GM19455 (cell line): Measurements from ENCODE around the gene USP32.

Experiments used
- ATAC-seq: cut with Tn5 transposase; IDR thresholded peaks from one replicate; pipeline ENCODE4 v1.9.1; 2021; ENCODE audit not compliant: unreplicated experiment

Gene USP32

GRCh38 chr17:60303406-60304099 is 88.4 kb downstream of the USP32 start:
- no peak for ATAC-seq

- no peak for ATAC-seq
Measured at GRCh38 chr17:60301649-60302048, 90.3 kb downstream of the USP32 start.

GRCh38 chr17:60300949-60301348 is 91.0 kb downstream of the USP32 start:
- ATAC-seq: no peak

- no peak for ATAC-seq
Measured at GRCh38 chr17:60300011-60300410, 91.9 kb downstream of the USP32 start.

- no peak for ATAC-seq
Measured at GRCh38 chr17:60297760-60298401, 94.1 kb downstream of the USP32 start.

GRCh38 chr17:60296177-60296576 is 95.8 kb downstream of the USP32 start:
- ATAC-seq: no peak

DNA sequence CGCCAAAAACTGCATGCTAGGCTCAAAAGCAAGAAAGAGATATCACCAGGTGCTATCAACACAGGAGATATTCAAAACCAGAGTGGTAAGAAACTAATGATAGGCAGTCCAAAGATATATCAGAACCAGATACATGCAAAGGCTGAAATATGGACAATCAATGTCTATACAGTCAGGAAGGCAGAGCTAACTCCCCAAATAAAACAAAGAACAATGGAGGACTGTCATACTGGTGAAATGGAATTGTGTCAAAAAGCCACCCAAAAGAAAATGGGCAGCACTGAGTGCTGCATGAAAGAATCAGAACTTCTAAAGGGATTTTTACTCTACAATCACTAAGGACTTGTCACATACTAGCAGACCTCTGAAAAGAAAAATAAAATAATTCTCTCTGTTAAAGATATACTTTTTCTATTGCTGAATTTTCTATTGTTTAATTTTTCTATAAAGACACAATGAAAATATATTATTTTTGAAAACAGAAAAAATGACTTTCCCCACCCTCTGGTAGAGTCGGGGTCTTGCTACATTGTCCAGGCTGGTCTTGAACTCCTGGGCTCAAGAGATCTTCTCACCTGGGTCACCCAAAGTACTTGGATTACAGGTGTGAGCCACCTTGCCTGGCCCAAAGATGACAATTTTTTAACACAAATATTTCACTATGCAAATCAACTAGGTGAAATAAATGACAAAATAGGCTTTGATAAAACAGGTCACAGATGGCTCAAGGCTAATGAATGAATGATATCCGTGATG is 98.2 kb downstream of the USP32 start:
- no peak for ATAC-seq

GRCh38 chr17:60292697-60293096 is 99.2 kb downstream of the USP32 start:
- no peak for ATAC-seq

- ATAC-seq: no peak
Measured at GRCh38 chr17:60284709-60285108, 107.2 kb downstream of the USP32 start.

- no peak for ATAC-seq
Measured at GRCh38 chr17:60283816-60284215, 108.1 kb downstream of the USP32 start.

- no peak for ATAC-seq
Measured at GRCh38 chr17:60280673-60281072, 111.3 kb downstream of the USP32 start.

- ATAC-seq: no peak
Measured at GRCh38 chr17:60278237-60278636, 113.7 kb downstream of the USP32 start.

DNA sequence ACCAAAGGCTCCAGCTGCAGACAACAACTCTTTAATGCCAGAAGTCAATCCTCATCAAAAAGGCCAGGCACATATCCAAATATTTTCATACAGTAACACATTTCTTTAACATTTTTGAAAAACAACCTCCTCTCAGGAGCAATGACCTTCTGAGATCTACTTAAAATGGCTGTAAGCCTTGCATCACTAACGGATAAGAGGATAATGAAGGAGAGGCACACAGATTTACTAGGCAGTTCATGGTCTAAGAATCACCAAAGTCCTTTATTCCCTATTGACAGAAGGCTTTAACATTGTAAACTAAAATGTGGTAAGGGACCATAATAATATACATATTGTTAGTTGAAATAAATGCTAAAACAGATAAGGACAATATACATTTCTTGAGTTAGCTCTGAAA is 114.7 kb downstream of the USP32 start:
- ATAC-seq: no peak

DNA sequence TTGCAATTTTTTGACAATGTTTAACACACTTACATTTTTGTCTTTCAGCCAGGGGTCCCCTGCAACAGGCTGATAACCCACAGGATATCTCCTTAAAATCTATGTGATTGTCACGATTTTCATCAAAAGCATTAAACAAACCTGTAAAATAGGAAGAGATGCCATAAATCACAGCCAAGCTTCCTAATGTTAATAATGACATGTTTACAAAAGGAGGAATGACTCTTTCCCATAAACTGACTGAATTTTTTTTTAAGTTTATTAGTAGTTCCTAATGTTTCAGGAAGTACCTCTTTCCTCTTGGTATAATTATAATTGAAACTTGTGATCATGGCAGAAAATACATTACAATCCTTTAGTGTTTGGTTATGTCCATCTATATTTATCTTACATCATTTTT is 122.5 kb downstream of the USP32 start:
- no peak for ATAC-seq

DNA sequence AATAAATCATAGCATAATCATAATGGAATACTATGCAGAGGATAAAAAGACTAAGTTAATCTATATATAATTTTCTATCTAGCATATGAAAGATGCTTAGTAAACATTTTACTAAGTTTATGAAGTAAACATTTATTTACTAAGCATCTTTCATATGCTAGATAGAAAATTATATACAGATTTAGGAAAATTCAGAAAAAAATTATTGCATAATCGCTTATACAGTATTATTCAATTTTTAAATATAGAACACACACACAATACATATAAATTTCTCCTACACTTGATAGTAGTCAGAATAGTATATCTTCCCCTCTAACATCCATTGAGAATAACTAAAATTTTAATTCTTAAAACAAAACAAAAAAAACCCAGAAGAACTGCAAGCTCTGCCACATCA is 131.4 kb downstream of the USP32 start:
- no peak for ATAC-seq

GRCh38 chr17:60258313-60258712 is 133.6 kb downstream of the USP32 start:
- ATAC-seq: no peak

GRCh38 chr17:60256174-60256573 is 135.8 kb downstream of the USP32 start:
- no peak for ATAC-seq

DNA sequence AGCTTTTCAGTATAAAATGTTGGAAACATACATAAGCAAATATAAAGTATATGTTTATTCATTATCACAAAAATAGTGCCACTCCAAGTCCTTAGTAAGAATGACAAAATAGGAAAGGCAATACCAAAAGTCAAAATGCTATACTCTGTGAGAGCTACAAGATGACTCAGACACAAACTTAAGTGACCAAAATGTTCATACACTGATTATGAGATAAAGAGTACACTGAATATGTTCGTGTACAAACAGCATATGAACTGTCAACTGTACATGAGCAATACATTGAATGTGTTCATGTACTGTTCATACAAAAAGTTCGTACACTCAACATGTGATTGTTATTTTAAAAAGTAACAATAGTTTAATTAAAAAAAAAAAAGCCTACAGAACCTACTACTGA is 138.9 kb downstream of the USP32 start:
- ATAC-seq: no peak

- no peak for ATAC-seq
Measured at GRCh38 chr17:60252459-60252858, 139.5 kb downstream of the USP32 start.

DNA sequence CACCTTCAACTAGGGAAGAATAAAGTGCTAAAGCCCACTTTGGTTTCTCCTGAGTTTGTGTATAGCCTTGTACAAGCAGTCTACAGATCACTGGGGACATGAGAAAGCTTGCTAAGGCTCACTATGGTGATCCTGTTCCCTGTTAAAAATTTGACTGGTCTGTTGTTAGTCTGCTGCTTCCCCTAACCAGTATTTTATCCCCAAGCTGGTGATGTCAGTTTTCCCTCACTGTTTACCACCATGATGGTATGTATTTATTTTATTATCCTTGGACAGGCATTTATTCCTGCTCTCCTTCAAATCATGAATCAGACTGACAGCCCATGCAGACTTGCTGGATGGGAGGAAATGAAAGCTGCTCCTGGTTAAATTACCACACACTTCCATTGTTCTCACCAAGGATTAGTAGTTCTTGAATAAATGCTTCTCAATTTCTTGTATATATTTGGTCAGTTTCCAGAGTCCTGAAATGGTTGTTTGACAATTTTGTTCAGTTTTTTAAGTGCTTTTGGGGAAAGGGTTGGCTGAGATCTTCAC is 142.6 kb downstream of the USP32 start:
- no peak for ATAC-seq

DNA sequence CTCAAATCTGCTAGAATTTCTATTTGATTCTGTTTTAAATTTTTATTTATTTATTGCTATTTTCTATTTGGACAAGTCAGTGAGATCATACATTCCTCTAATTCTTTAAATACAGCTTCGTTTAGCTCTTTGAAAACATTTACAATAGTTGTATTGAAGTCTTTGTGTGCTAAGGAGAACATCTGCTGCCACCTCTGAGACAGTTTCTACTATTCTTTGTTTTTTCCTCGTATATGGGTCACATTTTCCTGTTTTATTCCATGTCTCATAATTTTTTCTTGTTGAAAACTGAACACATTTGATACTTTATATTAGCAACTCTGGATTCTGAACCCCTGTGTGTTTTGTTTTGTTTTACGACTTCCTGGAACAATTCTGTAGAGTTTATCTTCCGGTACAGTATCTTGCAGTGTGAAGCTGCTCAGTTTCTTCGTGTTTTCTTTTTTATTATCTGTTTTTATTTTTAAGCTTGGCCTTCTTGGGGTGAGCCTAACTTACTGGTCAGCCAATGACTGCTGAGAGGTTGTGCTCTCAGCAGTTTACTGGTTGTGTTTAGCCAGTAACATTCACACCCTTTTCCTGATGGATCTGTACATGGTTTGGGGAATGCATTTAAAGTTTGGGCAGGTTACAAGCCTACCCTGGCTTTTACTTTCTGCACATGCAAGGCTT is 143.2 kb downstream of the USP32 start:
- no peak for ATAC-seq
